Peyer's patch (tissue), 4 donors: ENCODE data around the gene MIER2. TPM values are rescaled to one million over a fixed set of nuclear protein-coding genes. Genes with fewer than 3 reads are reported as not detected.

Experiments
- DNase-seq, 3 donors: peaks; one replicate each; pipeline ENCODE4 v3.0.0-alpha.2; 2017 to 2019
- H3K27ac ChIP-seq, 4 donors: fragments of 200-600 bp; sonication (generic); one replicate each; pipeline ENCODE4 v1.5.1; 2016 to 2019
- H3K27me3 ChIP-seq, 2 donors: fragments of 200-600 bp; sonication (generic); one replicate each; pipeline ENCODE4 v1.5.1; 2019
- H3K36me3 ChIP-seq, 3 donors: fragments of 200-600 bp; sonication (generic); one replicate each; pipeline ENCODE4 v1.5.1; 2016 to 2019
- H3K4me1 ChIP-seq, 4 donors: fragments of 200-600 bp; sonication (generic); one replicate each; pipeline ENCODE4 v1.5.1; 2016 to 2019
- H3K4me3 ChIP-seq, 4 donors: fragments of 200-600 bp; sonication (generic); 1 replicate in 3 of 4; 2 replicates in 1 of 4; pipeline ENCODE4 v1.5.1; 2016 to 2019; ENCODE audit warnings: mild to moderate bottlenecking in 1 of 4
- H3K9me3 ChIP-seq, 4 donors: fragments of 200-600 bp; sonication (generic); one replicate each; pipeline ENCODE4 v1.5.1; 2016 to 2019; ENCODE audit warnings: mild to moderate bottlenecking in 1 of 4
- CTCF ChIP-seq, 6 experiments: fragments of 450-650 bp in 4 of 6; fragments of 200-600 bp in 2 of 6; sonication (generic) in 1 of 6; IDR thresholded peaks; one replicate each; pipeline ENCODE4 v1.5.1; 2017 to 2019; ENCODE audit warnings: antibody characterized with exemption in 6 of 6, mild to moderate bottlenecking in 3 of 6, moderate library complexity in 1 of 6
- POLR2A ChIP-seq, 2 donors: fragments of 450-650 bp; IDR thresholded peaks; one replicate each; pipeline ENCODE4 v1.5.1; 2017; ENCODE audit warnings: antibody characterized with exemption in 2 of 2, mild to moderate bottlenecking in 2 of 2, moderate library complexity in 2 of 2
- total RNA-seq, 4 donors: library from RNA; depleted of rRNA; stranded (reverse); fragments of >200 nt; gene quantifications; one replicate each; pipeline ENCODE4 v1.1.0, GENCODE V29; 2016

The MIER2 gene
- total RNA-seq, 4 donors from 2014 or later = 6.0 to 27.3 (median 20.9) TPM

DNA sequence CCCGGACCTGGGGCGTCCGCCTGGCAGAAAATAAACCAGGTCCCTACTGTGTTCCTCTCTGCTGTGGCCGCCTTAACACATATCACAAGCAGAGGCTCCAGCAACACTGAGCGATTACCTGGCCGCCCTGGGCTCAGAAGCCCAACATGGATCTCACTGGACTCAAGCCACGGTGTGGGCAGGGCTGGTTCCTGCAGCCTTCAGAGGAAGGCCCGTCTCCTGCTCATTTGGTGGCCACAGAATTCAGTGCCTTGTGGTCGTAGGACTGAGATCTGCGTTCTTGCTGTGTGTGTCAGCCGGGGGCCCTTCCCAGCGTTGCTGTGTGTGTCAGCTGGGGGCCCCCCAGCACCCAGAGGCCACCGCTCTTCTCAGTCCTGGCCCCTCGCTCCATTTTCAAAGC lies 34.1 kb upstream of the MIER2 start:
- Histone ChIP-seq H3K27me3 (no peaks in the 10 kb centered on the region), H3K27ac (no peak overlapping the region), H3K4me1 (no peaks in the 10 kb centered on the region), H3K4me3 (no peak overlapping the region), H3K36me3 (no peaks in the 10 kb centered on the region), H3K9me3 (no peaks in the 10 kb centered on the region)
- peak in 2 of 3 donors; percentile 4 to 12 for DNase-seq
- TF ChIP-seq CTCF (IDR thresholded peaks at IDR 0.05) = no peak
- TF ChIP-seq POLR2A (IDR thresholded peaks at IDR 0.05) = no peak

DNA sequence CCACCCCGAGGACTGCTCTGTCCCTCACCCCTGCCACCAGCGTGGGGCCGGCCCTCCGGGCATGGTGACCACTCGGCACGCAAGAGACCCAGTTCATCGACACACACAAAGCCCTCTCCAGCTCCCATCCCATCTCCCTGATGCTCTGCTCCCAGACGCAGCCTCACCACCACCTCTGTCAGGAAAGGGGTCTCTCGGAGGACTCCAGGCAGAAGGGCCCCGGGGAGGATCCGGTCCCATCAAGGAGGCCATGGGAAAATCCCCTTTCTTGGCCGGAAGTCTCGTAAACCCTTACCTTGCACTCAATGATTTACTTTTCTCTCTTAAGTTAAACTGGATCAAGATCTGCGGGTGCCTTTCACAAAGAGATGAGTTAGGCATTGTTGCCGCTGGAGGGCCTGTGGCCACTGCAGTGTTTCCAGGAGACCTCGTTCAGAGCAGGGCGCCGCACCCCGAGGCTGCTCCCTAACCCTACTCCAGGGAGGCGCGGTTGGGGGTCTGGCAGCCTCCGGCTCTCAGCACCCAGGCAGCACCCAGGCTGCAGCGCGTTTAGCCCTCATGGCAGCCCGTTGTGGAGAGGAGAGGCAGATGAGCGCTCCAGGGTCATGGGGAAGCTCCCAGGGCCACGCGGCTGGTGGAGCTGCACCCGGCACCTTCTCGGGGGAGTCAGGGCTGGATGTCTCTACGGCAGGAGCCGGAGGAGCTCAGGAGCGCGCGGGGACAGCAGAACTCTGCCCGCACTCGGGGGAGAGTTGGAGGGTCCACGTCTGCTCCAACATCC lies 33.4 kb upstream of the MIER2 start:
- Histone ChIP-seq H3K27ac (no peak overlapping the region), H3K36me3 (no peaks in the 10 kb centered on the region), H3K4me1 (no peaks in the 10 kb centered on the region), H3K4me3 (no peak overlapping the region), H3K9me3 (no peaks in the 10 kb centered on the region), H3K27me3 (no peaks in the 10 kb centered on the region)
- DNase-seq = peak in 2 of 3 donors; percentile 6 to 35
- TF ChIP-seq CTCF (IDR thresholded peaks at IDR 0.05) (no peak), POLR2A (IDR thresholded peaks at IDR 0.05) (no peak)

- Histone ChIP-seq H3K27me3 (no peaks in the 10 kb centered on the region), H3K9me3 (no peaks in the 10 kb centered on the region), H3K27ac (no peak overlapping the region), H3K36me3 (no peaks in the 10 kb centered on the region), H3K4me1 (no peaks in the 10 kb centered on the region), H3K4me3 (no peak overlapping the region)
- TF ChIP-seq CTCF (IDR thresholded peaks at IDR 0.05) (no peak), POLR2A (IDR thresholded peaks at IDR 0.05) (no peak)
- DNase-seq = peak in 1 of 3 donors; percentile 32
Measured at GRCh38 chr19:376111-376470, 31.5 kb upstream of the MIER2 start.

- H3K9me3 ChIP-seq = no peaks in the 10 kb centered on the region
- H3K4me3 ChIP-seq = no peak overlapping the region
- no peaks in the 10 kb centered on the region for H3K27me3 ChIP-seq
- DNase-seq = peak in 1 of 3 donors; percentile 34
- no peaks in the 10 kb centered on the region for H3K4me1 ChIP-seq
- H3K27ac ChIP-seq = no peak overlapping the region
- H3K36me3 ChIP-seq = no peaks in the 10 kb centered on the region
- TF ChIP-seq CTCF (IDR thresholded peaks at IDR 0.05) (no peak), POLR2A (IDR thresholded peaks at IDR 0.05) (no peak)
Measured at GRCh38 chr19:375395-376110, 31.0 kb upstream of the MIER2 start.

- H3K9me3 ChIP-seq = no peaks in the 10 kb centered on the region
- no peaks in the 10 kb centered on the region for H3K4me1 ChIP-seq
- peak in 1 of 3 donors; percentile 28 for DNase-seq
- H3K27ac ChIP-seq = no peak overlapping the region
- no peaks in the 10 kb centered on the region for H3K27me3 ChIP-seq
- TF ChIP-seq POLR2A (IDR thresholded peaks at IDR 0.05) (no peak), CTCF (IDR thresholded peaks at IDR 0.05) (no peak)
- no peaks in the 10 kb centered on the region for H3K36me3 ChIP-seq
- H3K4me3 ChIP-seq = no peak overlapping the region
Measured at GRCh38 chr19:374886-375235, 30.3 kb upstream of the MIER2 start.
